WTC11 (cell line): ENCODE data around the gene SNX32.

Experiments used
- CREM ChIP-seq: sonication (generic); formaldehyde crosslinking; IDR thresholded peaks from 2 replicates; pipeline ENCODE4 v1.8.1; 2022; ENCODE audit warnings: mild to moderate bottlenecking, missing genetic modification reagents, moderate library complexity
- CTCF ChIP-seq: fragments of 200-600 bp; IDR thresholded peaks from 2 replicates; pipeline ENCODE4 v1.8.0; 2022; ENCODE audit warnings: antibody characterized with exemption
- MYBL2 ChIP-seq: sonication (generic); formaldehyde crosslinking; IDR thresholded peaks from 2 replicates; pipeline ENCODE4 v1.8.1; 2023; ENCODE audit warnings: mild to moderate bottlenecking, moderate library complexity, missing genetic modification reagents
- NFYB ChIP-seq: sonication (generic); formaldehyde crosslinking; conservative IDR thresholded peaks from 2 replicates; pipeline ENCODE4 v1.8.0; 2022; ENCODE audit warnings: low read depth, missing genetic modification reagents
- TEAD4 ChIP-seq: sonication (generic); formaldehyde crosslinking; IDR thresholded peaks from 2 replicates; pipeline ENCODE4 v1.8.0; 2022; ENCODE audit warnings: mild to moderate bottlenecking, missing genetic modification reagents
- TP53 ChIP-seq: sonication (generic); formaldehyde crosslinking; IDR thresholded peaks from 2 replicates; pipeline ENCODE4 v1.8.1; 2023; ENCODE audit warnings: mild to moderate bottlenecking, missing genetic modification reagents
- TF ChIP-seq, protein P1 (sequence below): sonication (generic); formaldehyde crosslinking; IDR thresholded peaks from 2 replicates; pipeline ENCODE4 v1.8.1; 2023; ENCODE audit warnings: mild to moderate bottlenecking, missing genetic modification reagents, moderate library complexity
- TF ChIP-seq, protein P2 (sequence below): sonication (generic); formaldehyde crosslinking; IDR thresholded peaks from 2 replicates; pipeline ENCODE4 v1.8.1; 2022; ENCODE audit warnings: low read depth, missing genetic modification reagents, borderline replicate concordance
- TF ChIP-seq, protein P3 (sequence below): sonication (generic); formaldehyde crosslinking; IDR thresholded peaks from 2 replicates; pipeline ENCODE4 v1.8.0; 2022; ENCODE audit warnings: mild to moderate bottlenecking, missing genetic modification reagents

- TF ChIP-seq NFYB (no peak), CTCF (no peak), MYBL2 (CRISPR knock-in tag) (no peak), TEAD4 (CRISPR knock-in tag) (no peak), TP53 (CRISPR knock-in tag) (no peak), CREM (CRISPR knock-in tag) (no peak)
- TF ChIP-seq, protein P1, sequence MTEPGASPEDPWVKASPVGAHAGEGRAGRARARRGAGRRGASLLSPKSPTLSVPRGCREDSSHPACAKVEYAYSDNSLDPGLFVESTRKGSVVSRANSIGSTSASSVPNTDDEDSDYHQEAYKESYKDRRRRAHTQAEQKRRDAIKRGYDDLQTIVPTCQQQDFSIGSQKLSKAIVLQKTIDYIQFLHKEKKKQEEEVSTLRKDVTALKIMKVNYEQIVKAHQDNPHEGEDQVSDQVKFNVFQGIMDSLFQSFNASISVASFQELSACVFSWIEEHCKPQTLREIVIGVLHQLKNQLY = no peak
- TF ChIP-seq, protein P2, sequence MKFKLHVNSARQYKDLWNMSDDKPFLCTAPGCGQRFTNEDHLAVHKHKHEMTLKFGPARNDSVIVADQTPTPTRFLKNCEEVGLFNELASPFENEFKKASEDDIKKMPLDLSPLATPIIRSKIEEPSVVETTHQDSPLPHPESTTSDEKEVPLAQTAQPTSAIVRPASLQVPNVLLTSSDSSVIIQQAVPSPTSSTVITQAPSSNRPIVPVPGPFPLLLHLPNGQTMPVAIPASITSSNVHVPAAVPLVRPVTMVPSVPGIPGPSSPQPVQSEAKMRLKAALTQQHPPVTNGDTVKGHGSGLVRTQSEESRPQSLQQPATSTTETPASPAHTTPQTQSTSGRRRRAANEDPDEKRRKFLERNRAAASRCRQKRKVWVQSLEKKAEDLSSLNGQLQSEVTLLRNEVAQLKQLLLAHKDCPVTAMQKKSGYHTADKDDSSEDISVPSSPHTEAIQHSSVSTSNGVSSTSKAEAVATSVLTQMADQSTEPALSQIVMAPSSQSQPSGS (CRISPR knock-in tag) = no peak
- TF ChIP-seq, protein P3, sequence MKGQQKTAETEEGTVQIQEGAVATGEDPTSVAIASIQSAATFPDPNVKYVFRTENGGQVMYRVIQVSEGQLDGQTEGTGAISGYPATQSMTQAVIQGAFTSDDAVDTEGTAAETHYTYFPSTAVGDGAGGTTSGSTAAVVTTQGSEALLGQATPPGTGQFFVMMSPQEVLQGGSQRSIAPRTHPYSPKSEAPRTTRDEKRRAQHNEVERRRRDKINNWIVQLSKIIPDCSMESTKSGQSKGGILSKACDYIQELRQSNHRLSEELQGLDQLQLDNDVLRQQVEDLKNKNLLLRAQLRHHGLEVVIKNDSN (CRISPR knock-in tag) = no peak
These were observed 34.9 kb upstream of the SNX32 start for GRCh38 chr11:65798882-65799281.
